Fibroblast of the conjunctiva (primary cell): Measurements from ENCODE around the gene ESYT3.
A peak's percentile ranks its signal among the peaks of the same experiment; 100 is the strongest.

ENCODE experiments used
- DNase-seq: peaks from one replicate; pipeline ENCODE4 v3.0.0-alpha.2; 2010; ENCODE audit warnings: low read depth

ESYT3 gene

GRCh38 chr3:138434276-138434874 lies at the start of gene ESYT3:
ESYT3 (plus strand) TSS chr3:138434616; CDS start chr3:138434799, 183 bp downstream.
- DNase-seq: no peak

- DNase-seq: no peak
These were observed 49.4 kb upstream of the ESYT3 start for GRCh38 chr3:138384976-138385375.

- no peak for DNase-seq
These were observed 45.2 kb upstream of the ESYT3 start for GRCh38 chr3:138389144-138389601.

GRCh38 chr3:138389841-138390581 lies 44.4 kb upstream of the ESYT3 start:
- peak; percentile 40 for DNase-seq

GRCh38 chr3:138390582-138390932 lies 43.9 kb upstream of the ESYT3 start:
- no peak for DNase-seq

GRCh38 chr3:138394156-138394555 lies 40.3 kb upstream of the ESYT3 start:
- no peak for DNase-seq

- no peak for DNase-seq
These were observed 39.7 kb upstream of the ESYT3 start for GRCh38 chr3:138394686-138395085.

GRCh38 chr3:138395865-138396751 lies 38.3 kb upstream of the ESYT3 start:
- DNase-seq: no peak

GRCh38 chr3:138396752-138397410 lies 37.5 kb upstream of the ESYT3 start:
- no peak for DNase-seq

- no peak for DNase-seq
These were observed 36.4 kb upstream of the ESYT3 start for GRCh38 chr3:138397983-138398382.

- no peak for DNase-seq
These were observed 35.4 kb upstream of the ESYT3 start for GRCh38 chr3:138398791-138399575.

GRCh38 chr3:138399766-138400165 lies 34.6 kb upstream of the ESYT3 start:
- DNase-seq: no peak

- DNase-seq: no peak
These were observed 33.8 kb upstream of the ESYT3 start for GRCh38 chr3:138400651-138401070.

GRCh38 chr3:138401834-138402233 lies 32.6 kb upstream of the ESYT3 start:
- no peak for DNase-seq

- DNase-seq: no peak
These were observed 30.3 kb upstream of the ESYT3 start for GRCh38 chr3:138404121-138404520.

GRCh38 chr3:138405001-138405400 lies 29.4 kb upstream of the ESYT3 start:
- DNase-seq: no peak

- no peak for DNase-seq
These were observed 28.9 kb upstream of the ESYT3 start for GRCh38 chr3:138405486-138405885.

- no peak for DNase-seq
These were observed 27.8 kb upstream of the ESYT3 start for GRCh38 chr3:138406606-138407005.

- no peak for DNase-seq
These were observed 27.0 kb upstream of the ESYT3 start for GRCh38 chr3:138407236-138407907.

- no peak for DNase-seq
These were observed 25.5 kb upstream of the ESYT3 start for GRCh38 chr3:138408751-138409570.
